ENCODE data around the gene MACROD2.
"Not testable (repeated sequence)": the region's sequence is repeated elsewhere in the genome, so short reads cannot be mapped to it uniquely, and the experiment has no call there.

Gene MACROD2

GRCh38 chr20:15345287-15345686 is 1350.0 kb downstream of the MACROD2 start:
- Mint-ChIP-seq H3K27me3 (peaks cover 2% of the 10 kb centered on the region), H3K9me3 (peaks cover 2% of the 10 kb centered on the region), H3K27ac (no peak overlapping the region), H3K4me3 (no peak overlapping the region), H3K4me1 (peaks cover 5% of the 10 kb centered on the region), H3K36me3 (peaks cover 2% of the 10 kb centered on the region)
- no peak for DNase-seq (ENCODE audit: low spot score in 2 of 2)
- no peak for ATAC-seq (ENCODE audit: low read depth)

- no peak overlapping the region for H3K27ac Mint-ChIP-seq
- no peak for ATAC-seq (ENCODE audit: low read depth)
- peaks cover 2% of the 10 kb centered on the region for H3K27me3 Mint-ChIP-seq
- no peak for DNase-seq (ENCODE audit: low spot score in 2 of 2)
- peaks cover 2% of the 10 kb centered on the region for H3K9me3 Mint-ChIP-seq
- peaks cover 2% of the 10 kb centered on the region for H3K36me3 Mint-ChIP-seq
- H3K4me3 Mint-ChIP-seq, result no peak overlapping the region
- H3K4me1 Mint-ChIP-seq, result peaks cover 6% of the 10 kb centered on the region
These were observed 1351.5 kb downstream of the MACROD2 start for GRCh38 chr20:15346657-15347280.

- Mint-ChIP-seq H3K36me3 (no peaks in the 10 kb centered on the region), H3K4me1 (no peaks in the 10 kb centered on the region), H3K4me3 (no peak overlapping the region), H3K9me3 (no peaks in the 10 kb centered on the region), H3K27ac (no peak overlapping the region), H3K27me3 (no peaks in the 10 kb centered on the region)
- no peak for ATAC-seq (ENCODE audit: low read depth)
- DNase-seq (ENCODE audit: low spot score in 2 of 2), result no peak
These were observed 1363.7 kb downstream of the MACROD2 start for GRCh38 chr20:15359056-15359455.

- ATAC-seq (ENCODE audit: low read depth) (no peak), DNase-seq (ENCODE audit: low spot score in 2 of 2) (no peak)
- Mint-ChIP-seq H3K4me1 (no peaks in the 10 kb centered on the region), H3K27ac (no peak overlapping the region), H3K9me3 (no peaks in the 10 kb centered on the region), H3K36me3 (no peaks in the 10 kb centered on the region), H3K27me3 (no peaks in the 10 kb centered on the region), H3K4me3 (no peak overlapping the region)
These were observed 1367.5 kb downstream of the MACROD2 start for GRCh38 chr20:15362849-15363248.

- Mint-ChIP-seq H3K27ac (no peak overlapping the region), H3K36me3 (no peaks in the 10 kb centered on the region), H3K4me3 (no peak overlapping the region), H3K9me3 (no peaks in the 10 kb centered on the region), H3K27me3 (no peaks in the 10 kb centered on the region), H3K4me1 (no peaks in the 10 kb centered on the region)
- DNase-seq (ENCODE audit: low spot score in 2 of 2) (no peak), ATAC-seq (ENCODE audit: low read depth) (no peak)
These were observed 1369.5 kb downstream of the MACROD2 start for GRCh38 chr20:15364781-15365180.

- Mint-ChIP-seq H3K4me3 (no peak overlapping the region), H3K27me3 (peaks cover 2% of the 10 kb centered on the region), H3K4me1 (no peaks in the 10 kb centered on the region), H3K27ac (no peak overlapping the region), H3K36me3 (no peaks in the 10 kb centered on the region), H3K9me3 (no peaks in the 10 kb centered on the region)
- no peak for ATAC-seq (ENCODE audit: low read depth)
- DNase-seq (ENCODE audit: low spot score in 2 of 2), result no peak
These were observed 1375.1 kb downstream of the MACROD2 start for GRCh38 chr20:15370370-15370769.

GRCh38 chr20:15374682-15375081 is 1379.4 kb downstream of the MACROD2 start:
- H3K9me3 Mint-ChIP-seq, result no peaks in the 10 kb centered on the region
- DNase-seq (ENCODE audit: low spot score in 2 of 2), result no peak
- no peak for ATAC-seq (ENCODE audit: low read depth)
- no peak overlapping the region for H3K27ac Mint-ChIP-seq
- H3K36me3 Mint-ChIP-seq, result no peaks in the 10 kb centered on the region
- H3K4me1 Mint-ChIP-seq, result no peaks in the 10 kb centered on the region
- H3K27me3 Mint-ChIP-seq, result peaks cover 2% of the 10 kb centered on the region
- H3K4me3 Mint-ChIP-seq, result no peak overlapping the region

GRCh38 chr20:15375836-15376235 is 1380.5 kb downstream of the MACROD2 start:
- H3K36me3 Mint-ChIP-seq, result no peaks in the 10 kb centered on the region
- DNase-seq (ENCODE audit: low spot score in 2 of 2), result no peak
- H3K4me3 Mint-ChIP-seq, result no peak overlapping the region
- ATAC-seq (ENCODE audit: low read depth), result no peak
- H3K9me3 Mint-ChIP-seq, result no peaks in the 10 kb centered on the region
- peaks cover 2% of the 10 kb centered on the region for H3K27me3 Mint-ChIP-seq
- no peaks in the 10 kb centered on the region for H3K4me1 Mint-ChIP-seq
- H3K27ac Mint-ChIP-seq, result no peak overlapping the region

GRCh38 chr20:15377603-15378002 is 1382.3 kb downstream of the MACROD2 start:
- H3K27me3 Mint-ChIP-seq; H3K9me3 Mint-ChIP-seq; H3K4me3 Mint-ChIP-seq; H3K27ac Mint-ChIP-seq; H3K4me1 Mint-ChIP-seq; ATAC-seq (ENCODE audit: low read depth); DNase-seq (ENCODE audit: low spot score in 2 of 2); H3K36me3 Mint-ChIP-seq: not testable (repeated sequence)

- no peak for DNase-seq (ENCODE audit: low spot score in 2 of 2)
- no peak for ATAC-seq (ENCODE audit: low read depth)
- no peaks in the 10 kb centered on the region for H3K9me3 Mint-ChIP-seq
- H3K4me1 Mint-ChIP-seq, result no peaks in the 10 kb centered on the region
- H3K4me3 Mint-ChIP-seq, result no peak overlapping the region
- H3K27ac Mint-ChIP-seq, result no peak overlapping the region
- peaks cover 4% of the 10 kb centered on the region for H3K27me3 Mint-ChIP-seq
- H3K36me3 Mint-ChIP-seq, result no peaks in the 10 kb centered on the region
These were observed 1382.8 kb downstream of the MACROD2 start for GRCh38 chr20:15378151-15378550.

- Mint-ChIP-seq H3K27me3 (peaks cover 2% of the 10 kb centered on the region), H3K9me3 (no peaks in the 10 kb centered on the region), H3K4me3 (no peak overlapping the region), H3K27ac (no peak overlapping the region), H3K36me3 (no peaks in the 10 kb centered on the region), H3K4me1 (no peaks in the 10 kb centered on the region)
- DNase-seq (ENCODE audit: low spot score in 2 of 2), result no peak
- ATAC-seq (ENCODE audit: low read depth), result no peak
These were observed 1384.5 kb downstream of the MACROD2 start for GRCh38 chr20:15379681-15380296.

GRCh38 chr20:15380770-15381169 is 1385.5 kb downstream of the MACROD2 start:
- DNase-seq (ENCODE audit: low spot score in 2 of 2), result no peak
- Mint-ChIP-seq H3K9me3 (no peaks in the 10 kb centered on the region), H3K4me3 (no peak overlapping the region), H3K27ac (no peak overlapping the region), H3K27me3 (peaks cover 3% of the 10 kb centered on the region), H3K4me1 (no peaks in the 10 kb centered on the region), H3K36me3 (no peaks in the 10 kb centered on the region)
- ATAC-seq (ENCODE audit: low read depth), result no peak

- Mint-ChIP-seq H3K36me3 (no peaks in the 10 kb centered on the region), H3K27ac (no peak overlapping the region), H3K4me3 (no peak overlapping the region), H3K27me3 (peaks cover 6% of the 10 kb centered on the region), H3K4me1 (no peaks in the 10 kb centered on the region), H3K9me3 (no peaks in the 10 kb centered on the region)
- ATAC-seq (ENCODE audit: low read depth), result no peak
- no peak for DNase-seq (ENCODE audit: low spot score in 2 of 2)
These were observed 1391.9 kb downstream of the MACROD2 start for GRCh38 chr20:15387228-15387627.

- Mint-ChIP-seq H3K27ac (no peak overlapping the region), H3K36me3 (no peaks in the 10 kb centered on the region), H3K27me3 (no peaks in the 10 kb centered on the region), H3K9me3 (no peaks in the 10 kb centered on the region), H3K4me1 (no peaks in the 10 kb centered on the region), H3K4me3 (no peak overlapping the region)
- DNase-seq (ENCODE audit: low spot score in 2 of 2) (no peak), ATAC-seq (ENCODE audit: low read depth) (no peak)
These were observed 1400.1 kb downstream of the MACROD2 start for GRCh38 chr20:15395457-15395856.

- H3K9me3 Mint-ChIP-seq, result no peaks in the 10 kb centered on the region
- no peaks in the 10 kb centered on the region for H3K27me3 Mint-ChIP-seq
- no peak overlapping the region for H3K4me3 Mint-ChIP-seq
- DNase-seq (ENCODE audit: low spot score in 2 of 2) (no peak), ATAC-seq (ENCODE audit: low read depth) (no peak)
- H3K27ac Mint-ChIP-seq, result no peak overlapping the region
- H3K36me3 Mint-ChIP-seq, result no peaks in the 10 kb centered on the region
- H3K4me1 Mint-ChIP-seq, result no peaks in the 10 kb centered on the region
These were observed 1400.7 kb downstream of the MACROD2 start for GRCh38 chr20:15396026-15396425.
